Coronary artery (tissue), 2 donors: ENCODE data around the gene DOCK3.

Source experiments
- DNase-seq: peaks from one replicate; pipeline ENCODE4 v3.0.0-alpha.2; 2017; ENCODE audit warnings: low spot score
- H3K27ac ChIP-seq, 2 donors: fragments of 200-600 bp; sonication (generic); one replicate each; pipeline ENCODE4 v1.5.1; 2016 to 2019
- H3K4me3 ChIP-seq: fragments of 200-600 bp; sonication (generic); 2 replicates; pipeline ENCODE4 v1.5.1; 2016; ENCODE audit warnings: mild to moderate bottlenecking, moderate library complexity
- CTCF ChIP-seq: fragments of 200-600 bp; sonication (generic); IDR thresholded peaks from one replicate; pipeline ENCODE4 v1.5.1; 2019; ENCODE audit warnings: antibody characterized with exemption

DOCK3 gene

GRCh38 chr3:51343918-51344687, 669.4 kb downstream of the DOCK3 start:
- peak; percentile 62 for DNase-seq
- Histone ChIP-seq H3K4me3 (no peak overlapping the region), H3K27ac (peak overlapping the region in 1 of 2 donors; percentile 13)
- no peak for TF ChIP-seq CTCF

- Histone ChIP-seq H3K27ac (no peak overlapping the region), H3K4me3 (no peak overlapping the region)
- DNase-seq, result no peak
- TF ChIP-seq CTCF, result no peak
Observed at GRCh38 chr3:51350751-51351150, 676.0 kb downstream of the DOCK3 start.

- Histone ChIP-seq H3K27ac (no peak overlapping the region), H3K4me3 (no peak overlapping the region)
- TF ChIP-seq CTCF, result no peak
- no peak for DNase-seq
Observed at GRCh38 chr3:51353131-51353530, 678.4 kb downstream of the DOCK3 start.

GRCh38 chr3:51353691-51354090, 679.0 kb downstream of the DOCK3 start:
- no peak overlapping the region for H3K4me3 ChIP-seq
- DNase-seq, result no peak
- no peak for TF ChIP-seq CTCF
- H3K27ac ChIP-seq, result no peak overlapping the region

- DNase-seq, result no peak
- no peak overlapping the region for H3K4me3 ChIP-seq
- H3K27ac ChIP-seq, result no peak overlapping the region
- TF ChIP-seq CTCF, result no peak
Observed at GRCh38 chr3:51354172-51354571, 679.4 kb downstream of the DOCK3 start.

- Histone ChIP-seq H3K4me3 (no peak overlapping the region), H3K27ac (no peak overlapping the region)
- DNase-seq, result no peak
- TF ChIP-seq CTCF, result no peak
Observed at GRCh38 chr3:51354731-51355615, 680.2 kb downstream of the DOCK3 start.
